GM23338 (cell line): Measurements from ENCODE around the gene PEPD. TPM values are rescaled to one million over a fixed set of nuclear protein-coding genes. Genes with fewer than 3 reads are reported as not detected.

Experiments
- ATAC-seq: fragments of 200-7000 bp; cut with Tn5 transposase; 3 replicates; pipeline ENCODE4 v1.9.1; 2020
- DNase-seq: peaks from one replicate; pipeline ENCODE4 v3.0.0-alpha.2; 2015; ENCODE audit warnings: low spot score
- H2AFZ ChIP-seq: fragments of 200-600 bp; sonication (generic); 2 replicates; pipeline ENCODE4 v1.8.0; 2016; ENCODE audit warnings: antibody characterized with exemption, mild to moderate bottlenecking, moderate library complexity
- H3F3A ChIP-seq: fragments of 200-600 bp; sonication (generic); replicated peaks from 2 replicates; pipeline ENCODE4 v1.8.0; 2017; ENCODE audit warnings: antibody characterized with exemption, mixed run types, low read depth
- H3K27ac ChIP-seq: fragments of 200-600 bp; sonication (generic); 2 replicates; pipeline ENCODE4 v1.6.1; 2016; ENCODE audit warnings: low read depth
- H3K27me3 ChIP-seq: fragments of 200-600 bp; sonication (generic); 2 replicates; pipeline ENCODE4 v1.8.0; 2016; ENCODE audit warnings: mild to moderate bottlenecking, mixed run types, moderate library complexity; ENCODE audit not compliant: insufficient read depth
- H3K36me3 ChIP-seq: fragments of 200-600 bp; sonication (generic); 2 replicates; pipeline ENCODE4 v1.8.0; 2016; ENCODE audit warnings: mild to moderate bottlenecking; ENCODE audit not compliant: insufficient read depth
- H3K4me1 ChIP-seq: fragments of 200-600 bp; sonication (generic); 2 replicates; pipeline ENCODE4 v1.8.0; 2016; ENCODE audit warnings: mild to moderate bottlenecking, moderate library complexity; ENCODE audit not compliant: insufficient read depth
- H3K4me2 ChIP-seq: fragments of 200-600 bp; sonication (generic); 2 replicates; pipeline ENCODE4 v1.7.1; 2017; ENCODE audit warnings: mixed run types
- H3K4me3 ChIP-seq: fragments of 200-600 bp; sonication (generic); 2 replicates; pipeline ENCODE4 v1.6.1; 2016; ENCODE audit warnings: mixed run types
- H3K79me2 ChIP-seq: fragments of 200-600 bp; sonication (generic); replicated peaks from 2 replicates; pipeline ENCODE4 v1.8.0; 2017; ENCODE audit warnings: mild to moderate bottlenecking; ENCODE audit not compliant: insufficient read depth
- H3K9me2 ChIP-seq: fragments of 200-600 bp; sonication (generic); 2 replicates; pipeline ENCODE4 v1.8.0; 2017; ENCODE audit not compliant: insufficient read depth
- H4K20me1 ChIP-seq: fragments of 200-600 bp; sonication (generic); replicated peaks from 2 replicates; pipeline ENCODE4 v1.8.0; 2017; ENCODE audit warnings: mild to moderate bottlenecking; ENCODE audit not compliant: insufficient read depth
- H3K27ac Mint-ChIP-seq: 2 replicates; pipeline ENCODE4 v1.8.0; 2020; ENCODE audit warnings: inconsistent platforms, mild to moderate bottlenecking, moderate library complexity, mixed read lengths
- H3K27me3 Mint-ChIP-seq: 3 replicates; pipeline ENCODE4 v1.8.0; 2022; ENCODE audit warnings: low read depth, mild to moderate bottlenecking, moderate library complexity, mixed read lengths, inconsistent platforms; ENCODE audit not compliant: insufficient read depth, poor library complexity
- H3K36me3 Mint-ChIP-seq: 3 replicates; pipeline ENCODE4 v1.8.0; 2021; ENCODE audit warnings: low read depth, mild to moderate bottlenecking, inconsistent platforms, moderate library complexity, mixed read lengths
- H3K4me1 Mint-ChIP-seq: 3 replicates; pipeline ENCODE4 v1.8.0; 2020; ENCODE audit warnings: mild to moderate bottlenecking, inconsistent platforms, mixed read lengths
- H3K4me3 Mint-ChIP-seq: 3 replicates; pipeline ENCODE4 v1.8.0; 2021; ENCODE audit warnings: moderate library complexity, mild to moderate bottlenecking, inconsistent platforms, mixed read lengths
- H3K9me3 Mint-ChIP-seq: 3 replicates; pipeline ENCODE4 v1.8.0; 2020; ENCODE audit warnings: moderate library complexity, mild to moderate bottlenecking, inconsistent platforms, mixed read lengths
- CREB1 ChIP-seq: fragments of 250-450 bp; sonication (Bioruptor Pico); IDR thresholded peaks from 2 replicates; pipeline ENCODE4 v1.5.0; 2020; ENCODE audit warnings: low read depth, mild to moderate bottlenecking, moderate library complexity
- EZH2 ChIP-seq: fragments of 200-600 bp; sonication (generic); IDR thresholded peaks from one replicate; pipeline ENCODE4 v1.8.0; 2017; ENCODE audit warnings: antibody characterized with exemption, mild to moderate bottlenecking, low read depth; ENCODE audit not compliant: unreplicated experiment
- EZH2phosphoT487 ChIP-seq: fragments of 200-600 bp; sonication (generic); IDR thresholded peaks from one replicate; pipeline ENCODE4 v1.8.1; 2018; ENCODE audit warnings: antibody characterized with exemption; ENCODE audit not compliant: unreplicated experiment
- POLR2AphosphoS5 ChIP-seq: IDR thresholded peaks from 2 replicates; pipeline ENCODE4 v1.6.1; 2016; ENCODE audit warnings: antibody characterized with exemption, low read depth
- REST ChIP-seq: IDR thresholded peaks from one replicate; pipeline ENCODE4 v1.6.1; 2018; ENCODE audit warnings: antibody characterized with exemption; ENCODE audit not compliant: unreplicated experiment
- STAT1 ChIP-seq: IDR thresholded peaks from one replicate; pipeline ENCODE4 v1.6.1; 2016; ENCODE audit warnings: antibody characterized with exemption; ENCODE audit not compliant: unreplicated experiment
- ZNF114 ChIP-seq: fragments of 250-450 bp; sonication (Bioruptor Pico); IDR thresholded peaks from 2 replicates; pipeline ENCODE4 v1.5.0; 2020; ENCODE audit warnings: mild to moderate bottlenecking, moderate library complexity
- ZNF331 ChIP-seq: fragments of 250-450 bp; sonication (Bioruptor Pico); IDR thresholded peaks from 2 replicates; pipeline ENCODE4 v1.5.0; 2020; ENCODE audit warnings: low read depth, mild to moderate bottlenecking, moderate library complexity
- polyA plus RNA-seq: library from polyadenylated mRNA; unstranded; fragments of >200 nt; fragmentation: Nextera tagmentation; extraction: Ambion mirVana; gene quantifications from 2 replicates; pipeline ENCODE4 v1.2.1, GENCODE V29; 2016
- total RNA-seq: library from RNA; depleted of rRNA; stranded (reverse); fragments of >200 nt; shearing (Covaris generic); gene quantifications from 2 replicates; pipeline ENCODE4 v1.2.3, GENCODE V29; 2014
- TF ChIP-seq, protein P1 (sequence below), 2 experiments: fragments of 200-600 bp in 1 of 2; sonication (generic) in 1 of 2; conservative IDR thresholded peaks; 2 replicates each; pipeline versions ENCODE4 v1.5.1 to v1.6.1; 2016 to 2017; ENCODE audit warnings: antibody characterized with exemption in 2 of 2, low read depth in 2 of 2, mild to moderate bottlenecking in 2 of 2, moderate library complexity in 1 of 2
- TF ChIP-seq, protein P2 (sequence below): fragments of 250-450 bp; sonication (Bioruptor Pico); IDR thresholded peaks from 2 replicates; pipeline ENCODE4 v1.5.0; 2020; ENCODE audit warnings: mild to moderate bottlenecking, moderate library complexity

PEPD gene
- total and polyA plus RNA-seq, 2 experiments from 2014 or later = 81.7 to 89.2 TPM

DNA sequence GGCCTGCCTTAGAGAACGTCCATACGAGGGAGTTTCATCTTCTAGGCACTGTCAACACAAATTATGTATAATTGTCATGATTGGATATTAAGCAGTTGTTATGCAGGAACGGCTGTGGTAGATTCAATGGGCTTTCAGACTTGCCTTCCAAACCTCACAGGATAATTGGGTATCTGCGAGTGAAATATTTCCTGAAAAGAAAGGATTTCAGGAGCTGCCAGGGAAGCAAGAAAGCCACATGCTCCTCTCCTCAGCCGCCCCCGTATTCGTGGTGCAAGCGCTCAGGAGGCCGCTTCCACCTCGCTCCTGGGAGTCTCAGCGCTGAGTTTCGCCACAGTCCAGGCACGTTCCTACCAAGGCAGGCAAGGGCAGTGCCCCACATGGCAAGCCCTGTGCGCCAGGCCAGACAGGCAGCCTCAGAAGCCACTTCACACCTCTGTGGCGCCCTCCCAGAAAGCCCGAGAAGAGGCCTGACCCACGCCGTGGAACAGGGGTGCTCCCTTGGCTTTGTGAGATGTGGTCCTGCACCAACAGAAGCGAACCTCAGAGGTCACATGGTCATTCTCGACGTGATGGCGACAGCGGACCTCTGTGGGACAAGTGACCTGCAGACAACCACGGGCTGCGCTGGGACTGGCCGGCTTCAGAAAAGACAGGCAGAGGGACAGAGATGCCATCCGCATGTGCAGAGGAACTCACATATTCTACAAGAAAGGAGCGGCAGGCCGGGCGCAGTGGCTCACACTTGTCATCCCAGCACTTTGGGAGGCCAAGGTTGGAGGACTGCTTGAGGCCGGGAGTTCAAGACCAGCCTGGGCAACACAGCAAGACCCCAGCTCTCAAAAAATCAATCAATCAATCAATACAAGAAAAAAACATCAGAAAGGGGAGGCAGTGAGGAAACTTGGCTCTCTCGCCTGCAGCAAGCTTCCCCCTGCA is 106.7 kb downstream of the PEPD start (continued):
- TF ChIP-seq REST = no peak
- no peak for TF ChIP-seq CREB1 (CRISPR knock-in tag)
- no peak for TF ChIP-seq ZNF331
- TF ChIP-seq, protein P1, sequence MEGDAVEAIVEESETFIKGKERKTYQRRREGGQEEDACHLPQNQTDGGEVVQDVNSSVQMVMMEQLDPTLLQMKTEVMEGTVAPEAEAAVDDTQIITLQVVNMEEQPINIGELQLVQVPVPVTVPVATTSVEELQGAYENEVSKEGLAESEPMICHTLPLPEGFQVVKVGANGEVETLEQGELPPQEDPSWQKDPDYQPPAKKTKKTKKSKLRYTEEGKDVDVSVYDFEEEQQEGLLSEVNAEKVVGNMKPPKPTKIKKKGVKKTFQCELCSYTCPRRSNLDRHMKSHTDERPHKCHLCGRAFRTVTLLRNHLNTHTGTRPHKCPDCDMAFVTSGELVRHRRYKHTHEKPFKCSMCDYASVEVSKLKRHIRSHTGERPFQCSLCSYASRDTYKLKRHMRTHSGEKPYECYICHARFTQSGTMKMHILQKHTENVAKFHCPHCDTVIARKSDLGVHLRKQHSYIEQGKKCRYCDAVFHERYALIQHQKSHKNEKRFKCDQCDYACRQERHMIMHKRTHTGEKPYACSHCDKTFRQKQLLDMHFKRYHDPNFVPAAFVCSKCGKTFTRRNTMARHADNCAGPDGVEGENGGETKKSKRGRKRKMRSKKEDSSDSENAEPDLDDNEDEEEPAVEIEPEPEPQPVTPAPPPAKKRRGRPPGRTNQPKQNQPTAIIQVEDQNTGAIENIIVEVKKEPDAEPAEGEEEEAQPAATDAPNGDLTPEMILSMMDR (conservative IDR thresholded peaks at IDR 0.05; ENCODE audit: low read depth in 2 of 2) = no peak

- Histone ChIP-seq H3K36me3 (no peaks in the 10 kb centered on the region), H2AFZ (no peak overlapping the region), H4K20me1 (no peaks in the 10 kb centered on the region; the same call in 1 of the 2 replicates), H3K9me2 (no peaks in the 10 kb centered on the region), H3K27ac (no peak overlapping the region), H3K4me3 (no peak overlapping the region), H3K4me1 (no peaks in the 10 kb centered on the region; the same call in 1 of the 2 replicates), H3K79me2 (no peaks in the 10 kb centered on the region), H3K27me3 (no peaks in the 10 kb centered on the region), H3K4me2 (no peak overlapping the region), H3F3A (no peaks in the 10 kb centered on the region)
- Mint-ChIP-seq H3K4me3 (no peak overlapping the region), H3K27ac (no peak overlapping the region), H3K36me3 (no peaks in the 10 kb centered on the region), H3K4me1 (peaks cover 7% of the 10 kb centered on the region), H3K9me3 (no peaks in the 10 kb centered on the region), H3K27me3 (peaks cover 13% of the 10 kb centered on the region)
- ATAC-seq (no peak), DNase-seq (no peak)
- TF ChIP-seq ZNF114 (CRISPR knock-in tag) = no peak
- TF ChIP-seq POLR2AphosphoS5 = no peak
- TF ChIP-seq, protein P2, sequence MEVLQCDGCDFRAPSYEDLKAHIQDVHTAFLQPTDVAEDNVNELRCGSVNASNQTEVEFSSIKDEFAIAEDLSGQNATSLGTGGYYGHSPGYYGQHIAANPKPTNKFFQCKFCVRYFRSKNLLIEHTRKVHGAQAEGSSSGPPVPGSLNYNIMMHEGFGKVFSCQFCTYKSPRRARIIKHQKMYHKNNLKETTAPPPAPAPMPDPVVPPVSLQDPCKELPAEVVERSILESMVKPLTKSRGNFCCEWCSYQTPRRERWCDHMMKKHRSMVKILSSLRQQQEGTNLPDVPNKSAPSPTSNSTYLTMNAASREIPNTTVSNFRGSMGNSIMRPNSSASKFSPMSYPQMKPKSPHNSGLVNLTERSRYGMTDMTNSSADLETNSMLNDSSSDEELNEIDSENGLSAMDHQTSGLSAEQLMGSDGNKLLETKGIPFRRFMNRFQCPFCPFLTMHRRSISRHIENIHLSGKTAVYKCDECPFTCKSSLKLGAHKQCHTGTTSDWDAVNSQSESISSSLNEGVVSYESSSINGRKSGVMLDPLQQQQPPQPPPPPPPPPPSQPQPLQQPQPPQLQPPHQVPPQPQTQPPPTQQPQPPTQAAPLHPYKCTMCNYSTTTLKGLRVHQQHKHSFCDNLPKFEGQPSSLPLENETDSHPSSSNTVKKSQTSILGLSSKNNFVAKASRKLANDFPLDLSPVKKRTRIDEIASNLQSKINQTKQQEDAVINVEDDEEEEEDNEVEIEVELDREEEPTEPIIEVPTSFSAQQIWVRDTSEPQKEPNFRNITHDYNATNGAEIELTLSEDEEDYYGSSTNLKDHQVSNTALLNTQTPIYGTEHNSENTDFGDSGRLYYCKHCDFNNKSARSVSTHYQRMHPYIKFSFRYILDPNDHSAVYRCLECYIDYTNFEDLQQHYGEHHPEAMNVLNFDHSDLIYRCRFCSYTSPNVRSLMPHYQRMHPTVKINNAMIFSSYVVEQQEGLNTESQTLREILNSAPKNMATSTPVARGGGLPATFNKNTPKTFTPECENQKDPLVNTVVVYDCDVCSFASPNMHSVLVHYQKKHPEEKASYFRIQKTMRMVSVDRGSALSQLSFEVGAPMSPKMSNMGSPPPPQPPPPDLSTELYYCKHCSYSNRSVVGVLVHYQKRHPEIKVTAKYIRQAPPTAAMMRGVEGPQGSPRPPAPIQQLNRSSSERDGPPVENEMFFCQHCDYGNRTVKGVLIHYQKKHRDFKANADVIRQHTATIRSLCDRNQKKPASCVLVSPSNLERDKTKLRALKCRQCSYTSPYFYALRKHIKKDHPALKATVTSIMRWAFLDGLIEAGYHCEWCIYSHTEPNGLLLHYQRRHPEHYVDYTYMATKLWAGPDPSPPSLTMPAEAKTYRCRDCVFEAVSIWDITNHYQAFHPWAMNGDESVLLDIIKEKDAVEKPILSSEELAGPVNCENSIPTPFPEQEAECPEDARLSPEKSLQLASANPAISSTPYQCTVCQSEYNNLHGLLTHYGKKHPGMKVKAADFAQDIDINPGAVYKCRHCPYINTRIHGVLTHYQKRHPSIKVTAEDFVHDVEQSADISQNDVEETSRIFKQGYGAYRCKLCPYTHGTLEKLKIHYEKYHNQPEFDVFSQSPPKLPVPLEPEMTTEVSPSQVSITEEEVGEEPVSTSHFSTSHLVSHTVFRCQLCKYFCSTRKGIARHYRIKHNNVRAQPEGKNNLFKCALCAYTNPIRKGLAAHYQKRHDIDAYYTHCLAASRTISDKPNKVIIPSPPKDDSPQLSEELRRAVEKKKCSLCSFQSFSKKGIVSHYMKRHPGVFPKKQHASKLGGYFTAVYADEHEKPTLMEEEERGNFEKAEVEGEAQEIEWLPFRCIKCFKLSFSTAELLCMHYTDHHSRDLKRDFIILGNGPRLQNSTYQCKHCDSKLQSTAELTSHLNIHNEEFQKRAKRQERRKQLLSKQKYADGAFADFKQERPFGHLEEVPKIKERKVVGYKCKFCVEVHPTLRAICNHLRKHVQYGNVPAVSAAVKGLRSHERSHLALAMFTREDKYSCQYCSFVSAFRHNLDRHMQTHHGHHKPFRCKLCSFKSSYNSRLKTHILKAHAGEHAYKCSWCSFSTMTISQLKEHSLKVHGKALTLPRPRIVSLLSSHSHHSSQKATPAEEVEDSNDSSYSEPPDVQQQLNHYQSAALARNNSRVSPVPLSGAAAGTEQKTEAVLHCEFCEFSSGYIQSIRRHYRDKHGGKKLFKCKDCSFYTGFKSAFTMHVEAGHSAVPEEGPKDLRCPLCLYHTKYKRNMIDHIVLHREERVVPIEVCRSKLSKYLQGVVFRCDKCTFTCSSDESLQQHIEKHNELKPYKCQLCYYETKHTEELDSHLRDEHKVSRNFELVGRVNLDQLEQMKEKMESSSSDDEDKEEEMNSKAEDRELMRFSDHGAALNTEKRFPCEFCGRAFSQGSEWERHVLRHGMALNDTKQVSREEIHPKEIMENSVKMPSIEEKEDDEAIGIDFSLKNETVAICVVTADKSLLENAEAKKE (CRISPR knock-in tag) = no peak
- TF ChIP-seq EZH2phosphoT487 = no peak
- no peak for TF ChIP-seq CREB1 (CRISPR knock-in tag)
- no peak for TF ChIP-seq STAT1
- TF ChIP-seq ZNF331 = no peak
- TF ChIP-seq EZH2 = no peak
Observed at GRCh38 chr19:33413868-33414666, 107.5 kb downstream of the PEPD start.
